Measurements from ENCODE around the gene RRP1.

Gene RRP1

GRCh38 chr21:43777953-43778352, 11.4 kb upstream of the RRP1 start:
- DNase-seq (ENCODE audit: low spot score) = no peak

- no peak for DNase-seq (ENCODE audit: low spot score)
These were observed 10.7 kb upstream of the RRP1 start for GRCh38 chr21:43778469-43779335.

- no peak for DNase-seq (ENCODE audit: low spot score)
These were observed 9.7 kb upstream of the RRP1 start for GRCh38 chr21:43779660-43780059.

- no peak for DNase-seq (ENCODE audit: low spot score)
These were observed 7.5 kb upstream of the RRP1 start for GRCh38 chr21:43781846-43782245.

GRCh38 chr21:43782431-43783097, 6.8 kb upstream of the RRP1 start:
- DNase-seq (ENCODE audit: low spot score) = no peak

- DNase-seq (ENCODE audit: low spot score) = no peak
These were observed 6.2 kb upstream of the RRP1 start for GRCh38 chr21:43783098-43783700.

GRCh38 chr21:43785134-43785533, 4.2 kb upstream of the RRP1 start:
- no peak for DNase-seq (ENCODE audit: low spot score)

GRCh38 chr21:43786300-43786806, 3.0 kb upstream of the RRP1 start:
- DNase-seq (ENCODE audit: low spot score) = no peak

GRCh38 chr21:43786807-43787440, 2.5 kb upstream of the RRP1 start:
- no peak for DNase-seq (ENCODE audit: low spot score)

GRCh38 chr21:43790010-43790524, 690 bp downstream of the RRP1 start:
- DNase-seq (ENCODE audit: low spot score) = no peak

GRCh38 chr21:43792406-43792805, 3.0 kb downstream of the RRP1 start:
- no peak for DNase-seq (ENCODE audit: low spot score)

- DNase-seq (ENCODE audit: low spot score) = no peak
These were observed 3.9 kb downstream of the RRP1 start for GRCh38 chr21:43793243-43793642.

- no peak for DNase-seq (ENCODE audit: low spot score)
These were observed 4.9 kb downstream of the RRP1 start for GRCh38 chr21:43794311-43794710.

- no peak for DNase-seq (ENCODE audit: low spot score)
These were observed 5.5 kb downstream of the RRP1 start for GRCh38 chr21:43794857-43795256.

- DNase-seq (ENCODE audit: low spot score) = no peak
These were observed 8.0 kb downstream of the RRP1 start for GRCh38 chr21:43797415-43797814.

GRCh38 chr21:43797925-43798715, 8.7 kb downstream of the RRP1 start:
- no peak for DNase-seq (ENCODE audit: low spot score)

GRCh38 chr21:43799301-43799840, 10.0 kb downstream of the RRP1 start:
- DNase-seq (ENCODE audit: low spot score) = no peak

GRCh38 chr21:43800124-43800523, 10.7 kb downstream of the RRP1 start:
- DNase-seq (ENCODE audit: low spot score) = no peak

- no peak for DNase-seq (ENCODE audit: low spot score)
These were observed 11.2 kb downstream of the RRP1 start for GRCh38 chr21:43800566-43800965.

GRCh38 chr21:43801006-43801783, 11.8 kb downstream of the RRP1 start:
- no peak for DNase-seq (ENCODE audit: low spot score)
